NT2/D1 (cell line): Measurements from ENCODE around the gene EXT2.

Experiments
- SUZ12 ChIP-seq: IDR thresholded peaks from 2 replicates; pipeline ENCODE4 v1.6.1; 2011; ENCODE audit not compliant: insufficient read length, insufficient read depth; ENCODE audit errors: extremely low read depth
- YY1 ChIP-seq: IDR thresholded peaks from 2 replicates; pipeline ENCODE4 v1.6.1; 2011; ENCODE audit not compliant: insufficient read length, insufficient read depth
- ZNF274 ChIP-seq: IDR thresholded peaks from 2 replicates; pipeline ENCODE4 v1.6.1; 2011; ENCODE audit warnings: mild to moderate bottlenecking, low read depth, low read length

GRCh38 chr11:44263738-44264437, 168.4 kb downstream of the EXT2 start:
- TF ChIP-seq YY1 (no peak), ZNF274 (no peak), SUZ12 (no peak)
